ENCODE results near the gene PAX9.

GRCh38 chr14:36726128-36726527 is 64.5 kb downstream of the PAX9 start:
- TF ChIP-seq POLR2A (IDR thresholded peaks at IDR 0.05) = no peak
- no peak for TF ChIP-seq CTCF (IDR thresholded peaks at IDR 0.05)
